DMS79 (cell line): ENCODE measurements around the gene ZFYVE21.

Experiments used
- DNase-seq: peaks from one replicate; lab custom pipeline; 2025; lab: John Stamatoyannopoulos, UW

Gene ZFYVE21

DNA sequence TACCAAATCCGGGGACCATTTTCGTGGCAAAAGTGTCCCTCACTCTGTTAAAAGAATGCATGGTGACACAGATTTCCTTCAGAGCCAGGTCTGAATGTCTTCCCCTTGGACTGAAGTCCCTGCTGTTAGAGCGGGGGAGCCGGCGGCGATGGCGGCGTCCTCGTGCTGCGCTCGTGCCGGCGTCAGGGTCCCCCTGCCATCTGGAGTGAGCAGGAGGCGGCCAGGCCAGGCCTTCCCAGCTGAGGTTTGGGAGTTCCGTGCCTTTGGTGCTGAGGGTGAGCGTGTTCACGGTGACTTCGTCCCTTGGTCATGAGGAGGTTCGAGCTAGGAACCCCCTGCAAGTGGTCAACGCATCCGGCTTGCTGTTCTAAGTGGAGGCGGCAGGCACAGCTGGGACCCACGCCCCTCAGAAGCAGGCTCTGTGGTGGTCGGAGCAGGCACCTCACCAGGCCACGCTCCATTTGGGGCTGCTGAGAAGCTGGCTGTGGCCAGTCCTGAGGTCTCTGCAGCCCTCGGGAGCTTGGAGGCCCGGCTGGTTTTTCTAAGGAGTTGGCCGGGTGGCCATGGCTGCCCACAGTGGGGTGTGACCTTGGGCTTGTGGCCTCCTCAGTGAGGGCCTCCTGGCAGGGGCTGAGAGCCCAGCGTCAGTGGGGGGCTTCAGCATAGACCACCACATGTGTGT lies 9.5 kb downstream of the ZFYVE21 start:
- DNase-seq: no peak

DNA sequence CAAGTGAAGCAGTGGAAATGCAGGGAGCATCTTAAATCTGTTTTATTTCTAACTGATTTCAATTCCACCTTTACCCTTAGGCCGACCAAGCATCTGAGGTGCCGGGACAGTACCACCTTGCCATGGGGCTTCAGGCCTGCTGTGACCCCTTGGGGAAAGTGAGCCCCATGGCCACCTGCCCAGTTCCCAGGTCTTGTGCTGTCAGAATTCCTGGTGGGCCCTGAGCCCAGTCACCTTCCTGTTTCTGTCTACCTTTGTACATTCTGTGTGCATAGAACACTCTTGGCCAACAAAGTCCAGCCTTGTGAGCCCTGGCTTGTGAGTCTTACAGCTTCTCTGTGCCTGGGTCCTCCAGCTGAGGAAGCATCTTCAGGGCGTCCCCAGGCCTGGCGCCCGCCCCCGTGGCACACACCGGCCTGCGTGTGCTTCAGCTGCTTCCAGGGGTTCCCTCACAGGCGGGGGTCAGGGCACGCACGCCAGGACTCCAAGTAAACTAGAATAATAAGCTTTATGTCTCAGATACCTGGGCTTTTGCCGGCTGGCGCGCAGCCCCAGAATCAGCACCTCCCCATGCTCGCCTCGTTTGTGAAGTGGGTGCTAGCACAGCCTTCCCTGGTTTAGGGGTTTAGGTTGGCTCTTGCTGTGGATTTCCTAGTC lies 10.3 kb downstream of the ZFYVE21 start:
- no peak for DNase-seq

DNA sequence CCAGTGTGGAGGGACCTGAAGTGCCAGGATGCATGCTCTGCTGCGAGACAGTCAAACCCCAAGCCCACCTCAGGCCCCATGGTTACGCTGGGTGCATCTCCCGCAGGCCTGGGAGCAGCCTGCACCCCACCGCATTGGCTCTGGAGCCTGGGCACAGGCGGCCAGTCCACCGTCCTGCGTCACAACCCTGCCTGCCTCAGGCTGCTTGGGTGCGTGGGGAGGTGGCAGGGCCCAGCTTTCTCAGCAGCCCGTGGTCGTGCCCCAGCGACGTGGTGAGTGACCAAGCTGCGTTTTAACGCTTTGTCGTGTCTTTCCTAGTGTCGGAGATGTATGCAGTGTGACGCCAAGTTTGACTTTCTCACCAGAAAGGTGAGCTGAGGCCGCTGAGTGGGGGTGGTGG lies 10.9 kb downstream of the ZFYVE21 start:
- DNase-seq: no peak

DNA sequence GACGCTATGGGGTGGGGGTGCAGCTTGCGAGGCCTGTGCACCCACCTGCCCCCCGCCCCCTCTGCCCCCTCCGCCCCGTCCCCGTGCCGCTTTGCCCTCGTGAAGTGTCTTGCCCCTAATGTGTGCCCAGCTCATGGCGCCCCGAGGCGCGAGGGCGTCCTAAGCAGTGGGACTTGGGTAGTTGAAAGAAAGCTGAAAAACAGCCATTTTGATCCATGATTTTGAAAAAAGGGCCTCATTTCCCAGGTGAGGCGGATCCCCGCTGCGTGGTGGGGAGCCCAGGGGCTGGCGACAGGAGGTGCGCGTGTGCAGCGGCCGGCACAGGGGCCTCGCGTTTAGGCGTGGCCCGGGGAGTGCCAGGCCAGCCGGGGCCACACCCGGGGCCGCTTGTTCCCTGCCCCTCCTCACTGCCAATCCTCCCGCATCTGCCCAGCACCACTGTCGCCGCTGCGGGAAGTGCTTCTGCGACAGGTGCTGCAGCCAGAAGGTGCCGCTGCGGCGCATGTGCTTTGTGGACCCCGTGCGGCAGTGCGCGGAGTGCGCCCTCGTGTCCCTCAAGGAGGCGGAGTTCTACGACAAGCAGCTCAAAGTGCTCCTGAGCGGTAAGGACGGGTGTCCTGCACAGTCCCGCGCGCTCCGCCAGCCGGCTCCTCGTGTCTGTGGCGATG lies 11.8 kb downstream of the ZFYVE21 start:
- DNase-seq: no peak

DNA sequence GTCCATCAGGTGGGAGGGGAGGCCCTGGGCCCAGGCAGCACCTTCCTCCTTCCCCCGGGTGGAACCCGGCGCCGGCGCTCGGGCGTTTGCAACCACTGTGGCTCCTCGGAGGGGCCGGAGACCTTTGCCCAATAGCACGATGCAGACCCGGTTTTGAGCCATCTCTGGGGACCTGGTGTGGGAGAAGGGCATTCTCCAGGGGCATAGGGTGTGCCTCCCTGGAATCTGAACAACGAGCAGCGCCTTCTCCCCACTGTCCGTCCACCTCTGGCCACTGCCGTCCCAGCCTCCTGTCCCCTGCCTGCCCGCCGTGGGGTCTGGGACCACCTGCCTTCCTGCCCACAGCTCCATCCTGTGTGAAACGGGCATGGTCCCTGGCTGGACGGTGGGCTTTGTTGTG lies 12.5 kb downstream of the ZFYVE21 start:
- DNase-seq: no peak

DNA sequence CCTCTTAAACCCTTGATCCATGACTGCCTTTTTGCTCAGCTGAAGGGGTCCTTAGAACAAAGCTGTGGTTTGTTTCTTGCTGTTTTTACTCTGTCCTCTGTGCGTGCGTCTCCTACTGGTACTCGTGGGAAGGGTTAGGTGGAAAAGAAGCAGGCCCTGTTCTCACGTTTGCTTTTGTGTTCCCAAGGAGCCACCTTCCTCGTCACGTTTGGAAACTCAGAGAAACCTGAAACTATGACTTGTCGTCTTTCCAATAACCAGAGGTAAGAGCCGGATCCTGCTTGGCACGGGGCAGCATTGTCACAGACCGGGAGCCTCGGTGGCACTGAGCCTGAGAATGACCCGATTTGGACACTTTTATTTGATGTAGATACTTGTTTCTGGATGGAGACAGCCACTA lies 13.1 kb downstream of the ZFYVE21 start:
- peak; percentile 76 for DNase-seq

DNA sequence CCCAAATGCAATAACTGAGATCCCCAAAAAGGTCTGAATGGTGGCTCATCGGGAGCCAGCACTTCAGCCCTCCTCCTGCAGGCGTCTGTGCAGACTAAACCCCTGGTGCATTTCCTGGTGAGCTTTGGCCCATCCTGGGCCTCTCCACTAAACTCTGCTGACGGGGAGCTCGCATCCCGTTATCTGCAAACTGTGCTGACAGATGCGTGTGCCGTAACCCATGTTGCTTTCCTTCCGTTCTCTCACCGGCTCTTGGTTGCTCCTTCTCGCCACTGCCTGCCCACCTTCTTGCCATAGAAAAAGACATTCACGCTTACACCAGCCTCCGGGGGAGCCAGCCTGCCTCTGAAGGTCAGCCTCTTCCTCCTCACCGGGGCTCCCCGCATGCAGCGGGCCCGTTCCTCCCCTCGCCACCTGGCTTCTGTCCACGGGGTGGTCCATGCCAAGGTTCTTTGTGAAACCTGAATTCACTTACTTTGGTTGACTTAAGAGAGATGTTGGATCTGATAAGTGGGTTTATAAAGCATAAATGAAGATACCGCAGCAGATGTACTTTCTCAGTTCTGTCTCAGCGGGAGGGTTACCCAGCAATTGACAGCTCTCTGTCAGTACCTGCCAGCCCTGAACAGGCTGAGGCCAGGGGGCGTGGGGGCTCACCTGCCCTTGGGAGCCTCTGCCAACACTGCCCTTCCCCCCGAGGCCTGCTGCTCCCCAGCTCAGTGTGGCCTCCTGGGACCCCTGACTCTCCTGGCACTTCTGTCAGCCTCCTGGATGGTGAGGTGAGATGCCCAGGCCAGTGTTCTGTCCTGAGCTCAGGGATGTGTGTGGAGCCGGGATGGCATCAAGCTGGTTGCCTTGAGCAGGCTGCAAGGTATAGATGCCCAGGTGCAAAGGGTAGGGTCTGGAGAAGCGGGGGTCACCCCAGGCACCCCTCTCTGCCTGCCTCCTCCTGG lies 14.2 kb downstream of the ZFYVE21 start:
- DNase-seq: no peak

DNA sequence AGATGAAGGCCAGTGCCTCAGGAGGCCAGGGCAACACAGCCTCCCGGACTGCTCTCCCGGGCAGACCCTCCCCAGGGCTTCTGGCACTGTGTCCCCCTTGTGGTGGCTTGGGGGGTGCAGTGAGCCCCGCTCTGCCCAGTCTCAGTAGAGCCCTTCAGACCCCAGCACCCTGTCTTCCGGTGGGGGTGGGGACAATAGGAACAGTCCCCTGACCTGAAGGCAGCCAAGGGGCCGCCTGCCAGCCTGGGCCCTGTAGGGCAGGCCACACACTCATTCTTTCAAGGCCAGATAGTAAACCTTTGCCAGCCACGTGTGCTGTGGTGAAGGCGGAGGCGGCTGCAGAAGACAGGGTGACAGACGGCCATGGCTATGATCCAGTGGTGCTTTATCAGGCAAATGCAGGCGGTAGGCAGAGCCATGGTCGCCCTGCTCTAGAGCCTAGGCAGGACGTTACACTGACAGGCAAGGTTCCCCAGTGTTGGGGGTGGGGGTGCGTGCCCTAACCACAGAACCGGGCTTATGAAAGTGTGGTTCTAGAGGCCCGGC lies 15.0 kb downstream of the ZFYVE21 start:
- DNase-seq: no peak

DNA sequence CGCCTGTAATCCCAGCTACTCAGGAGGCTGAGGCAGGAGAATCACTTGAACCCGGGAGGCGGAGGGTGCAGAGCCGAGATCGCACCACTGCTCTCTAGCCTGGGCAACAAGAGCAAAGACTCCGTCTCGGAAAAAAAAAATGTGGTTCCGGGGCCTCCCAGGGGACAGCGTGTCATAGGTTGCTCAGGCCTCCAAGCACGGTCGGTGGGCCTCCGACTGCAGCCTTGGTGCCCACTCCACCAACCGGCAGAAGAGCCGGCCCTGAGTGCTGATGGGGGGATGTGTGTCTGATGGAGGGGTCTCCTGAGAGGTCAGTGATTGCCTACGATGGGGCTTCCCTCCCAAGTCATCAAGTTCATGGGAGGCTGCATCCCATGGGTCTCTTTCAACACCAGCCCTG lies 15.9 kb downstream of the ZFYVE21 start:
- no peak for DNase-seq

DNA sequence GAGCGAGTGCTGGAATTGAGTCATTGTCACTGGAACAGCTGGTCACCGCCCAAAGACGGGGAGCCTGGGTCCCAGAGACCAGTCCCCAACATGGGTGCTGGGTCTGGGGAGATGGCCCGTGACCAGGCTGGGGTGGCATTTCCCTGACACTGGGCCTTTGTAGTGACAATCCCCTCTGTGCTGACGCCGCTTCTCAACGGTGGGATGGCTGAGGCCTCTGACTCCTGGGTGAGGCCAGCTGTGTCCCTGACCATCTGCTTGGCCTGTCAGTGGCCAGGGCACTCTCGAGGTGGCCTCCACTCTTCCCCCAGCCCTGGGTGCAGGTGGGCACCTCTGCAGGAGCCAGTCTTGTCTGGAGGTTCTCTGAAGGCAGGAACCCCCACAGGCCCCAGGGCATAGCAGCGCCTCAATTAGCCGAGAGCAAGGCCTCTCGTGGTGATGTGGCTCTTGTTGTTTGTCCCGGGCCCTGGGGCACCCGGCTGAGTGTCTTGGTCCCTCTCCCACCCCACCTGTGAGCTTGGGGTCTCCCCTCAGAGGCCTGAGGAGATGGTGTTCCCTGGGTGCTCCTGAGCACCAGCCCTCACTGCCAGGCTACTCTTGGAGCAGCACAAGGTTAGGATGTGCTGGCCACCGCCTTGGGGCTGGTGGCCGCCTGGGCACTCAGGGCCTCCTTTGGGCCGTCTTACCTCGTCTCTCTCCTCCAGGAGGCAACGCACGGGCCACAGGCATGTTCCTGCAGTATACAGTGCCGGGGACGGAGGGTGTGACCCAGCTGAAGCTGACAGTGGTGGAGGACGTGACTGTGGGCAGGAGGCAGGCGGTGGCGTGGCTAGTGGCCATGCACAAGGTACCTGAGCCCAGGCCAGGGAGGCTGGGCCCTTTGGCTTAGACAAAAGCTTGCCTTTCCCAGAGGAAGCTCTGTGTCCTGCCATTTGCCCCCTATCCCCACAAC lies 16.6 kb downstream of the ZFYVE21 start:
- no peak for DNase-seq

DNA sequence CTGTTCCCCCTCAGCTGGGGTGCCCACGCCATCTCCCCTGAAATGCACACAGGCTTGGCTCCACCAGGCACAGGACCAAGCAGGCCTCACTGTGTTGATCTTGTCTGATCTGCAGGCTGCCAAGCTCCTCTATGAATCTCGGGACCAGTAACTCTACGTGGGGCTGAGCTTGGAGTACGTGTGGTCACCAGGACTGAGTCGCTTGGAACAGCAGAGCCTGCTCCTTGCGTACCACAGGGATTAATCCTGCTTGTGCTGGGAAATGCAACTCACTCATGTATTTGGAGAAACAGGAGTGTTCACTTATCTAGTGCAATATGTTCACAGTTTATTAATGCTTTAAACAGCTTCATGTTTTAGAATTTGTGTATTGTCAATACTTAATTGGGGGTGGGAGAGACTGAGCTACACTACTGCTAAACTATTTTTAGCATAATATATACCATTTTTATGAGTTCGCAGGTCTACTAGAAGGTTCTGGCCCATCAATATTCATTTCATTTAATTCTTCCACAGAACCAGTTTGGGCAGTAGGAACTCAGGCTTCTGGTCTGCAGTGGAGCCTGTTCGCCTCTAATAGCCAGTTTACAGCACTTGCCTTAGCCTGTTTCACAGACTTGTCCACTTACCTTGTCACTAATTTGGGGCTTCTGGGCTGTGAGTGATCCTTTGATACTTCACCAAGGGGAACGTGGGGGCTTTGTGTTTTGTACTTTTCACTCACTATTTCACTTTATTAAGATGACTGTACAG lies 17.4 kb downstream of the ZFYVE21 start:
- DNase-seq: no peak

DNA sequence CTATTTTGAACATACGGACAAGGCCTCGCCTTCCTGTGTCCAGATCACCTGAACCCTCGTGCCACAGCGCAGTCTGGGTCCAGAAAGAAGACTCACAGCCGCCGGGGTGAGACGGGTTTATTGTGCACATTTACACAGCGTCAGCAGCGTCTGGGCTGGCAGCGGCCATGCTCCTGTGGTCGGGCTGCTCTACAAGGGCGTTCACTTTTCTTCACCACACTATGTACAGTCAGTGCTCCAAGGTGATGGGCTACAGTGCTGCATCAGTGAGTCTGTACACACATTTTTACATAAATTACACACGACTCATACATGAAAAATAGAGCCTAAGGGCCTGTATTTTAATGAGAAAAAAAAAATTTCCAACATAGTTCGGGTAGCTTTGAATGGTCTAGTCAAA lies 18.0 kb downstream of the ZFYVE21 start:
- DNase-seq: no peak

DNA sequence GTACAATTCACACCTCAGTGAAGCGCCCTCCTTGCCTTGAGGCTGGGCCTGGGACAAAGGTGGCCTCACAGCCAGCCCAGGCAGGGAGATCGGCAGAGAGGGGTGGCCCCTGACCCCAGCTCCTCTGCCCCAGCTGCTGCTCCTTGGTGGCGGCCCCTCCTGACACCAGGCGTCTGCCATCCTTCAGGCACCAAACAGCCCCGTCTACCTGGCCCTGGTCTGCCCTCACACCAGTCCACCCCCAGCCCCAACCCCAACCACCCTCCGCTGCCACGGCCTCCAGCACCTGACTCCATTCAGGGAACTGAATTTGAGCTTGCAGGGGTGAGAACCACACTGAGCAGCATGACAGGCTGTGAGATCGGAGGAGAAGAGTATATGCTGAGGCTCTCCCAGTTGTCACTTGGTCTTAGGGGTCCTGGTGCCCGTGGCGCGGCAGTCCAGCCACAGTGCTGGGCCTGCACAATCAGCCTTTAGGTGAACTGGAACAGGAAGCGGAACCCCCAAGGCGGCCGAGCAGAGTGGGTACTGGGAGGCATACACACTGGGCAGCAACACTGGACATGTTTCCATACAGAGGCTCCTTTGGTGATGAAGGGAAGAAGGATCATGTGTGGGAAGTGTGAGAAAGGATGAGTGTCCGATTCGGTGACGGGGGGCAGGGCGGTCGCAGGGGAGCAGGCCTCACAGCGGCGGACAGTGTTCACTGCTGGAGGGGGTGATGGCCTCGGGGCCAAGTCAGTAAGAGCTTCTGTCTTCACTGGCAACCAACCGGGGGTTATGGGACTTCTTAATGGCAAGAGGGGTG lies 18.7 kb downstream of the ZFYVE21 start:
- no peak for DNase-seq

DNA sequence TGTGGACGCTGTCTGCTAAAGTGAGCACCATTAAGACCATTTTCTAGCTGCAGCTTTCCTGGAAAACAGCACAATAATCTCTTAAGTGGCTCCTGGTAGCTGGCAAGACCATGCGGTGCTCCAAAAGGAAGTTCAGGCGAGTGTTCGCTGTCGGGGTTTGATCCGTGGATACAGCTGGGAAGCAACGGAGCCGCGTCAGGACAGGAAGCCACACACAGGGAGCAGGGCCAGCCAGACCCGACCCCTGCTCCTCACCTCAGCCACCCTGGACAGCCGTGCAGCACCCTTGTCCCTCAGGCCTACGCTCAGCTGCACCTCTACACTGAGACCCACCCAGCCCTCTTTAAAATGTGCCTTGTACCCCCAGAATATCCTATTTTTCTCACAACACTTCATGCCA lies 19.4 kb downstream of the ZFYVE21 start:
- no peak for DNase-seq

DNA sequence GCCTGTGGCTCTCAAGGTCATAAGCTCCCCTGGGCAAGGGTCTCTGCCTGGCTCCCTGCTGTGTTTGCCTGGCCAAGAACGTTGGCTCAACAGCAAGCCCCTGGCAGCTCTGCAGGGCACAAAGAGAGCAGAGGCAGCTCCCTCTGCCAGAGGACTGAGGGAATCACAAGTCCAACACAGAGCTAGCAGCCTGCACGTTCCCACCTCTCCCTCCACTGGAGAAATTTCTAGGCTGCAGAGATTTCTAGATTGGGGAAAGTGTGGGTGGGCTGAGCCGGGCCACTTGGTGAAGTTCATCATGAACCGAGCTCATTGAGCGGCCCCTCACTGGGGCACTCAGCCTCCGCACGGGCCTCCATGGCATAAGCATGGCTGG lies 19.8 kb downstream of the ZFYVE21 start:
- DNase-seq: no peak

DNA sequence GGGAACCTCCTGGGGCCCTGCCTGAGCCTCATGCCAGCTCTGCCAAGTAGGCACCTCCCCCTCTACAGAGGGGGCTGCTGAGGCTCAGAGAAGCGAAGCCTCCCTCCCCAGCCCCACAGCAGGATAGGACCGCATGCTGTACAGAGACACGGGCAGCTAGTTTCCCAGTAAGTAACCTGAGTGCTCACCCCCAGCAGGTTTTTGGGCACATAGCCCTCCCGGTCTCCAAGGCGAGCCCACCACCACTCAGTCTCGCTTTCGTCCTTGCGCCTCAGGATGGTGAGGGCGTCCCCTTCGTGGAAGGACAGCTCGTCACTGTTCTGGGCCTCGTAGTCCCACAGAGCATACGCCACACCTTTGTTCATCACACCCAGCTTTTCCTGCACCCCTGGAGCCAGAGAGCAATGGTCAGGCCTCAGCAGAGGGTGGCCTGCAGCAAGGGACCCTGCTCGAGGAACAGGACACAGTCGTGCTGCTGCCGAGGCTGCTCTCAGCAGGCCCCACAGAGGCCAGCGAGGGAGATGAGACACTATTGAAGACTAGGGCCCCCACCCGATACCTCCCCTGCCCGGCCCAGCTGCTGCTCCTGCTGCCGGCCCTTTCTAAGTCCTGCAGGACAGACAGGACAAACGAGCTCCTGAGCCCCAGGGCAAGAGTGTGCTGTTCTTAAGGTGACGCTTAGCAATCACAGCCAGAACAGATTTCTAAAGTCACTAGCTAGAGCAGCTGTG lies 20.4 kb downstream of the ZFYVE21 start:
- no peak for DNase-seq

DNA sequence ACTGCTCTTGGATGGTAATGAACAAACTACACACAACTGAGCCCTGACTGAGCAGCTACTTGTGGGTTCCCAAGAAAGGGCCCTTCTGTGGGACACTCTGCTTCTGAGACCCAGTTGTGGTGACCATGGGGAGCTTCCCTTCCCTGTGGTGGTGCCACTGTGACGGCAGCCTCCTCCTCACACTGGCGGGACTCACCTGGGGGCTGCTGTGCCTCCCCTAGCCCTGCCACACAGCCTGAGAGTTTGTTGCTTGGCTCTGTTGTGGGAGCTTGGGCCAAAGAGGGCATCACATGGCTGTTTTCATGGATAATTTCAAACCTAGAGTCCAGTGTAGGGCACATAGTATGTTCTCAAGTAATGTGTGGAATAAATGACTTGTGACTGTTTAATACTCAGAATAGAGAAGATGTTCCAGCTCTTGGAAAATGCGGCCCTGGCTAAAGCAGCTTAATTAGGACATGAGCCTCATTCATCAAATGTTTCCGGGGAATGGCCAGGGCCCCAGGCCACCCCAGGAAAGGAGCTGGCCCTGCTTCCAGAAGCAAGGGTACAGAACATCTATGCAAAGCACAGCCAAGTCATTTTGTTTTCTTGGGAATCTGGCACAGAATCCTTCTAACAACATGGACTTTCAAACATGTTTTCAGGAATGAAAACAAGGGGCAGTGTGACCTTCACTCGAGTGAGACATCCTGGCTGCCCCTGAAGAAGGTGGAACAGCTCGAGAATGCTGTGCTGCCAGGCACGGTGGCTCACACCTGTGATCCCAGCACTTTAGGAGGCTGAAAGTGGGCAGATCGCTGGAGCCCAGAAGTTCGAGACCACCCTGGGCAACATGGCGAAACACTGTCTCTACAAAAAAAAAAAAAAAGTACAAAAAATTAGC lies 21.2 kb downstream of the ZFYVE21 start:
- DNase-seq: no peak
